ENCODE data around the gene MAGEA10. TPM values are rescaled to one million over a fixed set of nuclear protein-coding genes. Genes with fewer than 3 reads are reported as not detected.

MAGEA10 gene
- total and polyA plus RNA-seq, 9 of the 15 experiments (the other 6 are each of a cell fraction or from before 2014, with no cell fraction given) = 0.06 to 0.45 (median 0.15) TPM; not detected in 4

- Histone ChIP-seq H3K27me3 (ENCODE audit: control insufficient read depth in 2 of 2, insufficient read depth in 2 of 2, low read length in 2 of 2) (no peaks in the 10 kb centered on the region), H3K9ac (ENCODE audit: insufficient read depth in 1 of 2, low read depth in 2 of 2, low read length in 2 of 2) (no peak overlapping the region), H3K4me1 (replicated peaks in 1 of 2; ENCODE audit: control insufficient read depth in 2 of 2, insufficient read depth in 2 of 2, low read length in 2 of 2) (no peaks in the 10 kb centered on the region), H3K4me2 (ENCODE audit: insufficient read depth, low read length) (no peak overlapping the region), H3K4me3 (no peak overlapping the region), H3K9me3 (replicated peaks; ENCODE audit: control insufficient read depth, insufficient read depth, low read depth, low read length) (no peaks in the 10 kb centered on the region), H3K79me2 (ENCODE audit: control insufficient read depth, insufficient read depth, low read length) (no peaks in the 10 kb centered on the region), H3K9me1 (ENCODE audit: control insufficient read depth, insufficient read depth, low read length) (no peaks in the 10 kb centered on the region), H3K27ac (ENCODE audit: extremely low read depth, low read depth, low read length) (no peak overlapping the region), H3K36me3 (ENCODE audit: control insufficient read depth, insufficient read depth, low read length) (no peaks in the 10 kb centered on the region), H2AFZ (ENCODE audit: low read depth, low read length) (no peak overlapping the region), H4K20me1 (replicated peaks; ENCODE audit: control insufficient read depth, insufficient read depth, low read length) (no peaks in the 10 kb centered on the region)
- 90% methylated on average over 5 of the region's 6 CpGs for WGBS (ENCODE audit: insufficient coverage, low coverage, missing lambda C conversion rate)
- FAIRE-seq = no peak
- in situ Hi-C loops (cut with MboI) (no loop called here), intact Hi-C loops (cut with micrococcal nuclease) (no loop called here)
- no TSS peak for BruUV-seq (replicated peaks)
- ChIA-PET CTCF (ENCODE audit: low intra/inter-chr PET ratio) (no interaction called here), POLR2A (no interaction called here)
- ATAC-seq = no peak
- DNase-seq (ENCODE audit: extremely low read depth in 1 of 4, low spot score in 3 of 4) = no peak
- TF ChIP-seq GABPA (tag; conservative IDR thresholded peaks at IDR 0.05; ENCODE audit: low read depth) (no peak), SETDB1 (IDR thresholded peaks at IDR 0.05; ENCODE audit: low read length) (no peak), SIN3A (IDR thresholded peaks at IDR 0.05; ENCODE audit: borderline replicate concordance in 2 of 2, control insufficient read depth in 1 of 2, low read depth in 2 of 2, low read length in 2 of 2) (no peak), BCOR (IDR thresholded peaks at IDR 0.05) (no peak), ZNF778 (CRISPR knock-in tag; IDR thresholded peaks at IDR 0.05) (no peak), ZNF165 (CRISPR knock-in tag; IDR thresholded peaks at IDR 0.05; ENCODE audit: borderline replicate concordance) (no peak), ZNF12 (CRISPR knock-in tag; IDR thresholded peaks at IDR 0.05) (no peak), HOXB6 (CRISPR knock-in tag; IDR thresholded peaks at IDR 0.05; ENCODE audit: borderline replicate concordance) (no peak), PHF20 (IDR thresholded peaks at IDR 0.05; ENCODE audit: partially characterized antibody) (no peak), BACH1 (tag; IDR thresholded peaks at IDR 0.05) (no peak), ZBTB12 (CRISPR knock-in tag; IDR thresholded peaks at IDR 0.05) (no peak)
- TF ChIP-seq, protein P1, sequence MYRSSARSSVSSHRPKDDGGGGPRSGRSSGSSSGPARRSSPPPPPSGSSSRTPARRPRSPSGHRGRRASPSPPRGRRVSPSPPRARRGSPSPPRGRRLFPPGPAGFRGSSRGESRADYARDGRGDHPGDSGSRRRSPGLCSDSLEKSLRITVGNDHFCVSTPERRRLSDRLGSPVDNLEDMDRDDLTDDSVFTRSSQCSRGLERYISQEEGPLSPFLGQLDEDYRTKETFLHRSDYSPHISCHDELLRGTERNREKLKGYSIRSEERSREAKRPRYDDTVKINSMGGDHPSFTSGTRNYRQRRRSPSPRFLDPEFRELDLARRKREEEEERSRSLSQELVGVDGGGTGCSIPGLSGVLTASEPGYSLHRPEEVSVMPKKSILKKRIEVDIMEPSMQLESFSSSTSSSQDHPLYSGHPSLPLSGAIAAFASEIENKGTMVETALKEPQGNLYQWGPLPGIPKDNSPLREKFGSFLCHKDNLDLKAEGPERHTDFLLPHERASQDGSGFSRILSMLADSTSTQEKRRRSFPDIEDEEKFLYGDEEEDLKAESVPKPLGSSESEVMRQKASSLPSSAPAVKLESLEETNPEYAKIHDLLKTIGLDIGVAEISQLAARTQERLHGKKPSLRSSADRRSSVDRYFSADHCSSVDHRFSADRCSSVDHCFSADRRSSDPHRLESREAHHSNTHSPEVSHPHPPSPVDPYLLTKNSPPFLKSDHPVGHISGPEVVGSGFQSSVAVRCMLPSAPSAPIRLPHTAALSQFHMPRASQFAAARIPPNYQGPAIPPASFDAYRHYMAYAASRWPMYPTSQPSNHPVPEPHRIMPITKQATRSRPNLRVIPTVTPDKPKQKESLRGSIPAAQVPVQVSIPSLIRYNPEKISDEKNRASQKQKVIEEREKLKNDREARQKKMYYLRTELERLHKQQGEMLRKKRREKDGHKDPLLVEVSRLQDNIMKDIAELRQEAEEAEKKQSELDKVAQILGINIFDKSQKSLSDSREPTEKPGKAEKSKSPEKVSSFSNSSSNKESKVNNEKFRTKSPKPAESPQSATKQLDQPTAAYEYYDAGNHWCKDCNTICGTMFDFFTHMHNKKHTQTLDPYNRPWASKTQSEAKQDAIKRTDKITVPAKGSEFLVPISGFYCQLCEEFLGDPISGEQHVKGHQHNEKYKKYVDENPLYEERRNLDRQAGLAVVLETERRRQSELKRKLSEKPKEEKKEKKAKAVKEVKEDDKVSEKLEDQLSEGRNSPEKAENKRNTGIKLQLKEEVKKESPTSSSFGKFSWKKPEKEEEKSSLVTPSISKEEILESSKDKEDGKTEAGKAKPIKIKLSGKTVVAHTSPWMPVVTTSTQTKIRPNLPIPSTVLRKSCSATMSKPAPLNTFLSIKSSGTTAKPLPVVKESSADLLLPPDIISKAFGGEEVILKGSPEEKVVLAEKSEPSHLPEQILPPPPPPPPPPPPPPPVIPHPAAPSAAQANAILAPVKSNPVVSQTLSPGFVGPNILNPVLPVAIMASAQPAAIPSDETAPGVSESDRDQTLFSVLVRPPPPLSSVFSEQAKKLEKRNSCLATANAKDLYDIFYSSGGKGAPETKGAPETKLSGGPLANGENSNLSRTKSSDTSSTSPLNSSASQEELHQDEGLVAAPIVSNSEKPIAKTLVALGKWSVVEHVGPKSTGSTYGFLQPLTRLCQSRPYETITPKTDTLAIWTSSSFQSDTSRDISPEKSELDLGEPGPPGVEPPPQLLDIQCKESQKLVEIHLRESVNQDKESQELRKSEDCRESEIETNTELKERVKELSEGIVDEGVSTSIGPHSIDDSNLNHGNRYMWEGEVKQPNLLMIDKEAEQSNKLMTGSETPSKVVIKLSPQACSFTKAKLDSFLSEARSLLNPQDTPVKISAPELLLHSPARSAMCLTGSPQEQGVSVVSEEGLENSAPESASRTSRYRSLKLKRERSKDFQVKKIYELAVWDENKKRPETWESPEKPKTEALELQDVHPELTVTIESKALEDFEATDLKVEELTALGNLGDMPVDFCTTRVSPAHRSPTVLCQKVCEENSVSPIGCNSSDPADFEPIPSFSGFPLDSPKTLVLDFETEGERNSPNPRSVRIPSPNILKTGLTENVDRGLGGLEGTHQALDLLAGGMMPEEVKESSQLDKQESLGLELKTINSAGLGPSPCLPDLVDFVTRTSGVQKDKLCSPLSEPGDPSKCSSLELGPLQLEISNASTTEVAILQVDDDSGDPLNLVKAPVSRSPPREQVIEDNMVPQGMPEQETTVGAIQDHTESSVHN (IDR thresholded peaks at IDR 0.05; ENCODE audit: borderline replicate concordance in 1 of 2, low read depth in 1 of 2) = no peak
- TF ChIP-seq, protein P2, sequence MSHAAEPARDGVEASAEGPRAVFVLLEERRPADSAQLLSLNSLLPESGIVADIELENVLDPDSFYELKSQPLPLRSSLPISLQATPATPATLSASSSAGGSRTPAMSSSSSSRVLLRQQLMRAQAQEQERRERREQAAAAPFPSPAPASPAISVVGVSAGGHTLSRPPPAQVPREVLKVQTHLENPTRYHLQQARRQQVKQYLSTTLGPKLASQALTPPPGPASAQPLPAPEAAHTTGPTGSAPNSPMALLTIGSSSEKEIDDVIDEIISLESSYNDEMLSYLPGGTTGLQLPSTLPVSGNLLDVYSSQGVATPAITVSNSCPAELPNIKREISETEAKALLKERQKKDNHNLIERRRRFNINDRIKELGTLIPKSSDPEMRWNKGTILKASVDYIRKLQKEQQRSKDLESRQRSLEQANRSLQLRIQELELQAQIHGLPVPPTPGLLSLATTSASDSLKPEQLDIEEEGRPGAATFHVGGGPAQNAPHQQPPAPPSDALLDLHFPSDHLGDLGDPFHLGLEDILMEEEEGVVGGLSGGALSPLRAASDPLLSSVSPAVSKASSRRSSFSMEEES (CRISPR knock-in tag; IDR thresholded peaks at IDR 0.05) = no peak
Observed at GRCh38 chrX:152103866-152104265, 34.5 kb downstream of the MAGEA10 start.
